Measurements from ENCODE around the gene KY. TPM values are rescaled to one million over a fixed set of nuclear protein-coding genes. Genes with fewer than 3 reads are reported as not detected.

The KY gene
- total RNA-seq, 2 experiments from 2014 or later = not detected

DNA sequence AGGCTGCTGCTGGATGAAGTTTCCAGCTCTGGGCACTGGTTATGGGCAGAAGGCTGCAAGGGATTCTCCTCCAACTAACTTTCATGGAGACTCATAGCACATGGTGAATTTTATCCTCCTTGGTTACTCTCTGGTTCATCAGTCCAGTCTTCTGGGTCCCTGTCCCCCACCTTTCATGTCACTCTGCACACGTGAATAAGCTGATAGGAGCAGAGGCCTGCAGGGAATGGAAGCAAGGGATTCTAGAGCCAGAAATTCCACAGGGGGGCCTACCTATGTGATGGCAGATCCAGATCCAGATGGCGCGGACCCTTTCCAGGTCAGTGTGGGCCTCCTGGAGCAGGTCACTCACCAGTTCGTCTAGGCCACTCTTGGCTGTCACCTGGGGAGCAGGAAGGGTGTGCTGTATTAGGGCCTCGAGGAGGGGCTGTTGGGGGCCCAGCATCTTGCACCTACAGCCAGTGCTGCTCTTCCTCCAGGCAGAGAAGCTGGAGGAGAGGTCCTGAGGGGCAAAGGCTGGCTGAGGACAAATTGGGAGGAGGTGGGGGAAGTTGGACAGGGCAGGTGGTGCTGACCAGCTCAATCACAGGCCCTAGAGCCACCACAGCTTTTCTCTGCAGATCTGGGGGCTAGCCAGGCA lies 30.2 kb downstream of the KY start:
- Mint-ChIP-seq H3K4me1 (peaks cover 4% of the 10 kb centered on the region), H3K27me3 (no peaks in the 10 kb centered on the region), H3K36me3 (no peaks in the 10 kb centered on the region), H3K27ac (no peak overlapping the region), H3K9me3 (no peaks in the 10 kb centered on the region), H3K4me3 (no peak overlapping the region)
- DNase-seq = no peak

DNA sequence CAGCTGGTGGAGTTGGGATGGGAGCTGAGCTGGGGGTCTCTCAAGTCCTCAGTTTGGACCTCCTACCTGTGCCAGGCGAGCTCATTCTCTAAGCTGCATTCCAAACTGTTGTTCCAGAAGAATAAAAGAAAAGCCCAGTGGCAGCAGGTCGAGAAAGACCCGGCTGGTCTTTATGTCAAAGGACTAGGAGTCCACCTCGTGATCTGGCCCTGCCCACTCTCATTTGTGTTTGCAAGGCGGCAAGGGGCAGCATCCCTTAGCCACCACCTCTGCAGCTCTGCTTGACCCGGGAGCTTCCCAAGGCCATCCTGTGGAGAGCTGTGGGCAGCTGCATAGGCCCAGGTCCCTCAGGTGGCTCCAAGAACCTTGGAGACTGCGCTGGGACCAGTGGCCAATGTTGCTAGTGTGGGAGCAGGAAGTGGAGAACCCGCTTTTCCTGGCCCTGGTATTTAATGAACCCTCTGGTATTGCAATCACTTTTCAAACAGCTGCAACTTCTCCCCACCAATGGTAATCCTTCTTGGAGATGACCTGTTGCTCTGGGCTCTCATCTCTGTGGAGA lies 30.9 kb downstream of the KY start:
- H3K4me3 Mint-ChIP-seq = no peak overlapping the region
- H3K27ac Mint-ChIP-seq = no peak overlapping the region
- no peaks in the 10 kb centered on the region for H3K9me3 Mint-ChIP-seq
- H3K27me3 Mint-ChIP-seq = no peaks in the 10 kb centered on the region
- H3K4me1 Mint-ChIP-seq = peaks cover 4% of the 10 kb centered on the region
- no peak for DNase-seq
- no peaks in the 10 kb centered on the region for H3K36me3 Mint-ChIP-seq

DNA sequence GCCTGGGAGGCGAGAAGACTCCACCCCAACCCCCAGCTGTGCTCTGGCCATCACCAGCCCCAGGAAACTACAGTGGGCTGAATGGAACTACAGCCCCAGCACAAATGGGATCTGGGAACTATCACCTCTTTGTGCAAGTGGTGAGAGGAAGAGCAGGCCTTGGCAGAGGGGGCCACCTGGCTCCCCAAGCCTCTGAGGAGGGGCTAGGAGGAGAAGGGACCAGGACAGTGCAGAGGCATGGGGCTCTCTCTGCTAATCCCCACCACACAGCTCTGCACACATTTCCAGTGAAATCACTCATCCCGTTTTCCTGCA lies 31.6 kb downstream of the KY start:
- no peak for DNase-seq
- H3K27ac Mint-ChIP-seq = no peak overlapping the region
- H3K27me3 Mint-ChIP-seq = no peaks in the 10 kb centered on the region
- no peak overlapping the region for H3K4me3 Mint-ChIP-seq
- peaks cover 4% of the 10 kb centered on the region for H3K4me1 Mint-ChIP-seq
- H3K9me3 Mint-ChIP-seq = no peaks in the 10 kb centered on the region
- H3K36me3 Mint-ChIP-seq = no peaks in the 10 kb centered on the region

DNA sequence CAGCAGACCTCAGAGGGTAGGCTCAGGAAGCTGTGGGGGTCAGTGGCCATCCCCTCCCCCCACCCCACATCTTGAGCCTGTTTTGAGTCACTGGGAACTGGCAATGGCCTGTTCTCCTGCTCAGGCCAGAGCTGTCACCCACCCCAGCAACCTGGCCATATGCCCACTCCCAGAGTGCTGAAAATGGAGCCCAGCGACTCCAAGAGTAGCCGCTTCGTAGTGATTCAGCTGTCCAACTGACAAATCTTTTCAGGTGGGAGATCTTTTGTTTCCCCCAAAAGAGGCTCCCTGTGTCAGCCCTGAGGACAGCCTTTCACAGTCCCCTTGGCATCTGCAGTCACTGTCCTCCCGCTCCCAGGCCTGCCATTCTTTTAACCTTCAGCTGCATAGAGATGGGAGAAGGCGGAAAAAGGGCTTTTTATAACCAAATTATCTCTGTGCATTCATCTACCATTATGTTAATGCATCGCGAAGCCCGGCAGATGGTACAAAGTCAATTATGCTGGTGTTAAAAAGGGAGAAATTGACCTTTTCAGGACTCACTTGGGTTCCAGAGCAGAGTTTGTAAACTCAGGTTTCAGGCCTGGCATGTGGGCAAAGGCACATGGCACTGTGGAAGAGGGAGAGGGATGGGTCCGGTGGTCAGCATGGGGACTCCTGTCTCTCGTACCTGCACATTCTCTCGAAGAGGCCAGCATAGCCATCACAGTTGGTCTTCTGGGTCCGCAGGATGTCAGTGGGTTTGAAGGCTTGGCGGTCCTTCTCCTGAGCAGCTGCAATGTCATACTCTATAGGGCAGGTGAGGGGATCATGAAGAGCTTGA lies 32.1 kb downstream of the KY start:
- Mint-ChIP-seq H3K9me3 (no peaks in the 10 kb centered on the region), H3K4me1 (peaks cover 4% of the 10 kb centered on the region), H3K36me3 (no peaks in the 10 kb centered on the region), H3K27me3 (no peaks in the 10 kb centered on the region), H3K4me3 (no peak overlapping the region), H3K27ac (no peak overlapping the region)
- no peak for DNase-seq

DNA sequence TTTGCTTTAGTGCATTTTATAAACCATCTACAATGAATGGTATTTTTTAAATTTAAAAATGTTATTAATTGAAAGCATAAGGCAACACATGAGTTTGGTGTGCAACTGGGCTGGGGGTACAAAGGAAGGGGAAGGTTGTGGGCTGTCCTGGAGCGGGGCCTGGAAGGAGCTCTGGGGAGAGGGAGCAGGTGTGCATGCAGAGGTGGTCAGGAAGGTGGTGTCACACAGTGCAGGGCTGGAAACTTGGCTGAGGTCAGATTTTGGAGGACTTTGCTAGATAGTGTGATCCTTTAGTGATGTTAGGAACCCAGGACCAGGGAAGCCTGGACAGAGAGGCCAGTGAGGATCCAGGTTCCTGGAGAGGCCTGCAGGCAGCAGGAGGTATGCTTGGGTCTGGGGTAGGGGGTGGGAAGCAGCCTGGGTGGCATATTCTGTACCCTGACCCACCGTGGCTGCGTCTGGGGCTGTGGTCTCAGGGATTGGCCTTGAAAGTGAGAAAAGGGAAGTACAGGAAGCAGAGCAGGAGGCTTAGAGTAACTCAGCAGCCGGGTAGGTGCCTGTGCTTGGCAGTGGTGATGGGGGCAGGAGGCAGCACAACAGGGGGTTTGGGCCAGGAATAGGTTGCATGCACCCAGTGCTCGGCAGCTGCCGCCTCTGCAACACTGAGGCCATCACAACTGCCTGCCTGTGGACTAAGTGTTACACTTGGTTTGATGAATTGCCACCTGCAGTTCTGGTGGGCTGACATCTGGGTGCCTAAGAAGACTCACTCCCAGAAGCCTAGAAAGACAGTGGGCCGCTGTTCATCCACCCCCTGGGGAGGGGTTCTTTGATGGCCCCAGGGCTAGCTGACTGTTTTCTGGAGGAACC lies 33.0 kb downstream of the KY start:
- H3K4me3 Mint-ChIP-seq = no peak overlapping the region
- no peaks in the 10 kb centered on the region for H3K36me3 Mint-ChIP-seq
- no peak for DNase-seq
- no peaks in the 10 kb centered on the region for H3K27me3 Mint-ChIP-seq
- H3K4me1 Mint-ChIP-seq = peaks cover 4% of the 10 kb centered on the region
- H3K9me3 Mint-ChIP-seq = no peaks in the 10 kb centered on the region
- no peak overlapping the region for H3K27ac Mint-ChIP-seq

DNA sequence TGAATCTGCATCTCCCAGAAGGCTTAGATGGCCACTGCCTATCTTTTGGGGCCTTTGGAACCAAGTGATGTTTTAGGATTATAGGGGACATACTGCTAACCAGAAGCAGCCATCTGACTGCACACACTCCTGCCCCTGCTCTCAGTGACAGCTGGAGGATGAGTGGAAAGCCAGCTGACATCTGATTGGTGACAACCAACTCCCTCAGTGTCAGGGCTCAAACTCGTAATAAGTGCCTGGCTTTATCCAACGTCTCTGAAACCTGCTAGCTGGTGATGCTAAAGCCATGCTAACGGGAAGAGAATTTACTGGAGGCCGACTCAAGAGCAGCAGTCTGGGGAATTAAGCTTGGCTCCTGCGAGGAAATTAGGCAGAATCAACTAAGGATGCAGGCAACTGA lies 35.1 kb downstream of the KY start:
- Mint-ChIP-seq H3K27me3 (no peaks in the 10 kb centered on the region), H3K9me3 (no peaks in the 10 kb centered on the region), H3K4me1 (no peaks in the 10 kb centered on the region), H3K4me3 (no peak overlapping the region), H3K36me3 (no peaks in the 10 kb centered on the region), H3K27ac (no peak overlapping the region)
- no peak for DNase-seq

DNA sequence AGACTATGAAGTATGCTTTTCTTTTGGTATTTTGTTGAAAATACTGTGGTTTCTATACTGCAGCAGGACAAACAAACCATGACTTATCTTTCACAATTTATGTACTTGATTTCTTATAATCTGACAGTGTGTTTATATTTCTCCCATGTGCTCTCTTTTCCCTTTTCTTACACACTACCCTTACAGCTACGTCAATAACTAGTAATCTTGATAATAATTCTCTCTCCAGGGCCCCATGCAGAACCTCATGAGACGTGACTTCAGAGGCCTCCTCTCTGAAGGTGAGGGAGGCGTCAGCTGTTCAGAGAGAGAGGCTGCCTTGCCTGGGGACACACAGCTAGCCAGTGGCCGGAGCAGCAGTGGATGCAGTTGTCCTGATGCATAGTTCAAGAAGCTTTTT lies 35.9 kb downstream of the KY start:
- Mint-ChIP-seq H3K4me1 (no peaks in the 10 kb centered on the region), H3K36me3 (no peaks in the 10 kb centered on the region), H3K27me3 (no peaks in the 10 kb centered on the region), H3K4me3 (no peak overlapping the region), H3K9me3 (no peaks in the 10 kb centered on the region), H3K27ac (no peak overlapping the region)
- no peak for DNase-seq

DNA sequence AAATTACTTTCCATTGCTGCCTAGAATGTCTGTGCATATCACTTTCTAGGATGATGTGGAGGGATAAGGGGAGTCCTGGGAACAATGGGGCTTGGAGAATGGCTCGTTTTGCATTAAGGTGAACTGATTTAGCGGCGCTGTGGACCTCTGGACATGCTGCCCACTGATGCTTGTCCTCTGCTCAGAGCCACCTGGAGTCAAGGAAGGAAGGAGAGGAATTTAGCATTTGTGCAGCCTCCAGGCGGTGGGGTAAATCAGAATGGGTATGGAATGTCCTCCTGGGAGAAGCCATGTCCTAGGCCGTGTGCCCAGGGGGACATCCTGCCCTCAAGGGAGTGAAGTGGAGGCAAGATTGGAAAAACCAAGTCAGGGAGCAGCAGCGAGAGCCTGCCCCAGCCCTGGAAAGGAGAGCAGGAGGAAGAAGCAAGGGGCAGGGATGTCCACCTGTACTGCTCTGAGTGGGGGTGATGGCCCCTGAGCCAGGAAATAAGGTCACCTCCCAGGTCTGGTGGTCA lies 37.8 kb downstream of the KY start:
- DNase-seq = no peak
- H3K9me3 Mint-ChIP-seq = no peaks in the 10 kb centered on the region
- H3K36me3 Mint-ChIP-seq = no peaks in the 10 kb centered on the region
- H3K4me3 Mint-ChIP-seq = no peak overlapping the region
- H3K27me3 Mint-ChIP-seq = peaks cover 5% of the 10 kb centered on the region
- H3K4me1 Mint-ChIP-seq = no peaks in the 10 kb centered on the region
- no peak overlapping the region for H3K27ac Mint-ChIP-seq

DNA sequence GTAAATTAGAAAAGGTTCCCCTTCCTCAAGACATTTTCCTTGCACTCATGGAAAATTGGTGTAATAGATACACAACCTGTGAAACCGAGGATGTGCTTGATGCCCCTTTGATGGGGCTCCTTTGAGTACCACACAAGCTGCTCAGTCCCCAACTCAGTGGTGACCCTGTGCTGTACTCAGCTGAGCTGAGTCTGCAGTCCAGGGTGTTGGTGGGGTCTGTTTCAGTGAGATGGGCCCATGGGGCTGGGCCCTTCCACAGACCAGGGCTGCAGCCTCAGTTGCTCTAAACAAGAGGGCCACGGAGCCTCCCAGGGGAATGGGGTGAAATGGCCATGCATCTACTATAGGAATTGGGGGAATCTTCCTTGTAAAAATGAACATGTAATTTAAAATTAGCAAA lies 39.3 kb downstream of the KY start:
- Mint-ChIP-seq H3K9me3 (no peaks in the 10 kb centered on the region), H3K4me1 (no peaks in the 10 kb centered on the region), H3K27me3 (peaks cover 5% of the 10 kb centered on the region), H3K36me3 (no peaks in the 10 kb centered on the region), H3K4me3 (no peak overlapping the region), H3K27ac (no peak overlapping the region)
- DNase-seq = no peak

DNA sequence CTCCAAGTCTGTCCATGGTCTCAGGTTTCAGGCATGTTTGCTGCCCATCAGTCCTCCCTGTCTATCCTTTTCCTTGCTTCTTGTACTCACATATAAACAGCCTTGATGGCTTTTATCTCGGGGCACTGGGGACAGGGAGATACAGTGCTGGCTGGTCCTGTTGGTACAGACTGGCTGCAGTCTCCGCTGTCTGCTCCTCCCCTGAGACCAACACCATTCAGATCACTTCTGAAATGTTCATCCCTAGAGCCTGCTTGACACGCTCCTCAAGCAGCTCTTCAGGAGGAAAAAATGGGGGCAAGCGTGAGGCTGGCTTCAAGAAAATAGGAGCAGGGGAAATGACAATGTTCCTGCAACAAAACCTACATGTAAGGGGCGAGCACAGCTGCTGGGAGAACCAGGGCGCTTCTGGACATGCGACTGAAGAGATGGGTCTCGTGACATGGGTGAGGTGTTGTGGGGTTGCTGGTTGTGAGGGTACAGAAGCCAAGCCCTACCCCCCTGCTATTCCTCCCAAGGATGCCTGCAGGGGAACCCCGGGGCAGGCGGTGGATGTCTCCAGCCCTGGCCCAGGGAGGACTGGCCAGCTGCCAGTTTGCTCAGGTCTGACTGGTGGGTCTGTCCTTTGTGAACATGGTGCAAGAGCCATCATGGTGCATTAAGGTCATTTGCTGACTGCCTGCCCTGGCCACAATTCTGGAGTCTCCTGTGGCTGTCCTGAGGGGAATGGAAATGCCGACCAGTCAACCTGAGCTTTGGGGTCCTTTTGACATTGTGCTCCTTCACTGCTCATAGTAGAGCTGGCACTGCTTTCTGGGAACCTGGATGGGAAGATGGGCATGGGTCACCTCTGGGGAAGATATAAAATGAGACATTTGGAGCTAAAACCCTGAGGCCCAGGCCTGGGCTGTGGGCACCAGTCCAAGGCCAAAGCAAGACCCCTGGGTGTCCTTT lies 40.1 kb downstream of the KY start:
- H3K4me1 Mint-ChIP-seq = no peaks in the 10 kb centered on the region
- peaks cover 5% of the 10 kb centered on the region for H3K27me3 Mint-ChIP-seq
- no peak overlapping the region for H3K4me3 Mint-ChIP-seq
- no peak overlapping the region for H3K27ac Mint-ChIP-seq
- no peaks in the 10 kb centered on the region for H3K36me3 Mint-ChIP-seq
- no peak for DNase-seq
- H3K9me3 Mint-ChIP-seq = no peaks in the 10 kb centered on the region

DNA sequence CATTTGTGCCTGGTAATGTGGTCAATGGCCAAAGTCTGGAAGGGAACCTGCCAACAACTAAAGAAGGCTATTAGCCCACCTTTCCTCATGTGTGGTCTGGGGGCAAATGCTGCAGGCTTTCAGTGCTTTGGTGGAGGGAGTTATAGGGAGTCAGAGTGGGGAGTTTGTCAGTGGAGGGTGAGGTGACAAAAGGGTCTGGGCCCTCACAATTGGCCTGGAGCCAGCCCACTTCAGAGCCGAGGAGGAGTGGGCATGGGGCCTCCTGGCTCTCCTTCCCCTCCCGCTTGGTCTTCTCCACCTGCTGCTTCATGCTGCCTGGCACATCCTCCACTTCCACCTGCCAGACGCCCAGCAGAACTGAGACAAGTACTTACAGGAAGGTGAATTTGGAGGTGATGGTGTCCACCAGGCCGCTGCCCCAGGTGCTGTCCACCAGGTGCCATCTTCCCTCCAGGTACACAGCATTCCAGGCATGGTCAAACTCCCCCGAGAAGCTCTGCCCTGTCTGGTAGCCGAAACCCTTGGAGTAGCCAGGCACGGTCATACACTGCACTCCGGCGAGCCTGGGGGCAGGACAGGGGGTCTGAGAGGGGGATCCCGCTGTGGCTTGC lies 40.9 kb downstream of the KY start:
- H3K36me3 Mint-ChIP-seq = no peaks in the 10 kb centered on the region
- no peak for DNase-seq

DNA sequence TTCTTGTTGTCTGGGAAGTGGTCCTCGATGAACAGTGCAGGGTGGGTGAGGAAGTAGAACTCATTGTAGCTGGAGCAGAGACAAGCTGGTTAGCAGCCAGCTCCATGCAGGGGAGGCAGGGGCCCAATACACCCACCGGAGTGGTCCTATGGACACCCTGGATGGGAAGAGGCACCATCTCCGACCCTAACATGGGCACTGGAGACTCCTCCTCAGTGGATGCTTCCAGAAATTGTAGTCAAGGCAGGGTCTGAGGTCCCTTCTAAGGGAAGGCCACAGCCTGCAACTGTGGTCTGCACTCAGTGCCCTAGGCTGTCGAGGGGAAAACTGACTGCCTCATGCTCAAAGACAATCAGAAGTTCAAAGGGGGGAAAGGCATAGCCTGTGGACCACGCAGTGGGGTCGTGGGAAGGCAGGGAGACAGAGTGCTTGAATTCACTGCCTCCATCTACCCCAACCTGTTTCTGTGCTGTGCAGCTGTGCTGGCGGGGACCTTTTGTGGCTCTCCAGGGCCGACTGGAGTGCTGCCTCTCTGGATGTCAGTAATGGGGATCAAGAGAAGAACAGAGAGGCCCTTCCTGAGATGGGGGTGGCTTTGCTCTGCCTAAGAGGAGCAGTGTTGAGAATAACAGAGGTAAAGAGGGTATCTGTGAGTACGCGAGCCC lies 41.9 kb downstream of the KY start:
- Mint-ChIP-seq H3K4me1 (no peaks in the 10 kb centered on the region), H3K9me3 (no peaks in the 10 kb centered on the region), H3K4me3 (no peak overlapping the region), H3K27ac (no peak overlapping the region), H3K36me3 (no peaks in the 10 kb centered on the region), H3K27me3 (peaks cover 5% of the 10 kb centered on the region)
- DNase-seq = no peak

More for the DNA sequence above, 40.9 kb downstream of the KY start:
- H3K27ac Mint-ChIP-seq = no peak overlapping the region
- H3K4me1 Mint-ChIP-seq = no peaks in the 10 kb centered on the region
- H3K9me3 Mint-ChIP-seq = no peaks in the 10 kb centered on the region
- no peak overlapping the region for H3K4me3 Mint-ChIP-seq
- H3K27me3 Mint-ChIP-seq = peaks cover 5% of the 10 kb centered on the region

DNA sequence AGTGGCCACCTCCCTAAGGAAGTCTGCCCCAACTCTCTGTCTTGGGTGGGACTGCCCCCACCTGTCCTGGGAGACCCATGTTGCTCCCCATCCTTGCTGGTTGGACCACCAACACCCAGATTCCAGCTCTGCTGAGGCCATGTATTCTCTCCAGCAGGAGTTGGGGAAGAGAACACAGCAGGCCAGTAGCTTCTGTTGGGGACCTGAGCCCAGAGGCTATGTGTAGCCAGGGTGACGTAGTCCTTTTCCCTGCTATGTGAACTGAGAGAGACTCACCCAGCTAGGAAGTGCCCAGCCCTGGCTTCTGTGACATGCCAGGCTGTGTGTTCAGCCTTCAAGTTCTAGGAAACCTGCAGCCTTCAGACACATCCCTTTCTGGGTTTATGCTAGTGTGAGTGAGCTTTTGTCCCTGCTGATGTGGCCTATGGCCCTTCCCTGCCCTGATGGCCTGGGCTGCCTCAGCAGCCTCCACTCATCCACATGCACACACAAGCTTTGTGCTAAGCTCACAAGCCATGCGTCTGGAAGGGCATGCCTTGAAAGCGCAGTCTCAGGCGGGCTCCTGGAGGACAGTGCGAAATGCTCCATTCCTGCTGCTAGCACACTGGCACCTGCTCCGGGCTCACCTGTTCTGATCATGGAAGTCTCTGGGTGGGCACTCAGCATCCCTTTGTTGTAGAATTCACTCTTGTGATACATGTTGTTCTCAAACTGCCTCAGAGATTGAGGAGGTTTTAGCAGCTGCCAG lies 42.6 kb downstream of the KY start:
- no peaks in the 10 kb centered on the region for H3K9me3 Mint-ChIP-seq
- no peak for DNase-seq
- no peak overlapping the region for H3K27ac Mint-ChIP-seq
- H3K27me3 Mint-ChIP-seq = peaks cover 5% of the 10 kb centered on the region
- H3K4me3 Mint-ChIP-seq = no peak overlapping the region
- H3K4me1 Mint-ChIP-seq = no peaks in the 10 kb centered on the region
- no peaks in the 10 kb centered on the region for H3K36me3 Mint-ChIP-seq
